GM18526 (cell line): ENCODE results near the gene IGF1.

Source experiments
- POLR2A ChIP-seq: IDR thresholded peaks from 3 replicates; pipeline ENCODE4 v1.6.1; 2011; ENCODE audit not compliant: insufficient read length; ENCODE audit errors: extremely low read depth

Gene IGF1

GRCh38 chr12:102478405-102479098 is 1.8 kb downstream of the IGF1 start:
- TF ChIP-seq POLR2A = no peak

DNA sequence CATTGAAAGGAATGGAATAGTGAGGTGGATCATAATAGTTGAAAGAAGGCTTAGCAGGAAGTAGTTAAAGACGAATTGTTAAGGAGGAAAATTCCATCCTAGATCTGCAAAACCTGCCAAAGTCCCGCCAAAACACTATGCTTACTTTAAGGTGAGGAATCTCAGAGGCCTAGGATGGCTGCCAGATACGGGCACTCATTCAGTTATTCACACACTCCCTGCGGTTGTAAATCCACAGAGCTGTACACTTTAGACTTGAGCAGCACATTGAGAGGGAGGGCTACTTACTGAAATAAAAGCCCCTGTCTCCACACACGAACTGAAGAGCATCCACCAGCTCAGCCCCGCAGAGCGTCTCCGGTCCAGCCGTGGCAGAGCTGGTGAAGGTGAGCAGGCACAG is 5.0 kb downstream of the IGF1 start:
- no peak for TF ChIP-seq POLR2A

- TF ChIP-seq POLR2A = no peak
These were observed 5.8 kb downstream of the IGF1 start for GRCh38 chr12:102474438-102475064.

DNA sequence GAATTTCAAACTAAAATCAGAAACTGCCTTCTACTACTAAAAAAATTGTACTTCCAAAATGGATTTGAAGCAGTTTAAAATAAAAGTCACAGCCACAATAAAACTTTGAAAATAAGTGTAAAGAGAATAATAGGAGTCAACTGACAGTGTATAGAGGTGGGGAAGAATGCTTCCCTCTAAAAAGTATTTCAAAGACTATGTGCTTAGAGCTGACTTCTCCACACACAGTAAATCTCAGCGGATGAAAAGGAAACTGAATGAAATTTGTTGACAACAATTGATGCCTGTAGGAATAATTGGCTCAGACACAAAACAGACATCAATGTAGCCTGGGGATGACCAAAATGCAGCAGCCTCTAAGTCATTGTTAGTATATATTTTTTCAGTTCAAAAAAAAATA is 7.9 kb downstream of the IGF1 start:
- no peak for TF ChIP-seq POLR2A

DNA sequence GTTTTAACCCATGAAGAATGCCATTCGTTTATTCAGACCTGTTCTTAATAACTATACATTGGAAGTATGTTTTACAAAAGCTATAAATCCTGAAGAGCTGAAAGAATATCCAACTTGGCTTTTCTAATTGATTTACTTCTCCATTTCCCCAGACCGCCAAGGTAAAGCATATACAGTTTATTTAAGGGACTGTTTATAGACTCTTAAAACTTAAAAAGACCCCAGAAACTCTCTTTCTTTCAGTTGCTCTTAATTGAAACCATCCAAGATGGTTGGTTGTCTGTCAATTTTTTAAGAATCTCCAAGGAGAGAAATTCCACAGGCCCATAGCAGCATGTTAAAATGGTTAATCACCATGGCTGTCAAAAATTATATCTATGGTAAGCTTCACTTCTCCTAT is 8.8 kb downstream of the IGF1 start:
- TF ChIP-seq POLR2A = no peak

GRCh38 chr12:102470945-102471344 is 9.4 kb downstream of the IGF1 start:
- TF ChIP-seq POLR2A = no peak

DNA sequence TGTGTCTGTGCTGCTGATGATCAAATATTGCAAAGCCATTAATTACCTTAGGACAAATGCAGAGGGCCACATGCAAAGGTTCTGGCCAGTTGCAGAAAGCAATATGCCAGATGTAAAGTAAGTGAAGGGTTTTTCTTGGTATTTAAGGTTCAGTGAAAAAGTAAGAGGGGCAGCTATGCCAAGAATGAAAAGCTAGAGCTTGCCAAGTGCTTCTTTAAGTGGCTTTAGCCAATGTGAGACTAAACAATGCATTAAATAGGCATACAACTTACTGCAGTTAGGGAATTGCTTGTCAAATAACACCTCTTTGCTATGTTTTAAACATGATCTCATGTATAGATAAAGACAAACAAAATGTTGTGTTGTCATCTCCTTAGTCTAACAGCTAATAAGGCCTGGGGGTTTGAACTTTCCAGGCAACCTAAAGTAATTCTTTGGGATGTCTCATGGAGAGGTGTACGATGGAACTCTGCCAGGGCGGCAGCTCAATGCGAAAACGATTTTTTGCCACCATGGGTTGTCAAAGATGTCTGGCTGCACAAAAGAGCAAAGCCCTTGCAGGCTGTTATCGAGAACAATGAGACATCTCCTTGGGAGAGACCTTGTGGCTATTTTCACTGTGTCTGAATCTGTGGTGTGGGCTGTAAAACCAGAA is 12.0 kb downstream of the IGF1 start:
- no peak for TF ChIP-seq POLR2A

DNA sequence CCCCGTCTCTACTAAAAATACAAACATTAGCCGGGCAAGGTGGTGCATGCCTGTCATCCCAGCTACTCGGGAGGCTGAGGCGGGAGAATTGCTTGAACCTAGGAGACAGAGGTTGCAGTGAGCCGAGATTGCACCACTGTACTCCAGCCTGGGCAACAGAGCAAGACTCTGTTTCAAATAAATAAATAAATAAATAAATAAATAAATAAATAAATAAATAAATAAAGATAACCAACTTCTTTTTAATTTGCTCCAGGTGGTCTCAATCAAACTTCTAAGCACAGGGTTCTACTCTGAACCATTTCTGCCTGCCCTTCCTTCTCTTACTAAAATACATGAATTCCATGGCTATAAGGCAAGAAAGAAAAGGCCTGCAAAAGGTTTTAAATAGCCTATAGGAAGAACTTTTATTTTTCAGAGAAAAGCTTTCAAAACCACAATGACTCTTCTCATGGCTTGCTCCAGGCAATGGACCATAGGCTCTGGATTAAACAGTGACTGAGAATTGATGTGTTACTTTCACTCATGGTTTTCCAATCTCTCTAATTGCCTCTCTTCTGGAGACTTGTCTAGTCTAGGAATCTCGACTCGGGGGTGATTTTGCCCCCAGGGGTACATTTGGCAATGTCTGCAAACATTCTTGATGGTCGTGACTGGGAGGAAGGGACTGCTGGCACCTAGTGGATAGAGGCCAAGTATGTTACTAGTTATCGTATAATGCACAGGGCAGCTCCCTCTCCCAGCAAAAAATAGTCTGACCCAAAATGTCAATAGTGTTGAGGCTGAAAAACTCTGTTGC is 14.4 kb downstream of the IGF1 start:
- no peak for TF ChIP-seq POLR2A

GRCh38 chr12:102463659-102464249 is 16.6 kb downstream of the IGF1 start:
- no peak for TF ChIP-seq POLR2A

DNA sequence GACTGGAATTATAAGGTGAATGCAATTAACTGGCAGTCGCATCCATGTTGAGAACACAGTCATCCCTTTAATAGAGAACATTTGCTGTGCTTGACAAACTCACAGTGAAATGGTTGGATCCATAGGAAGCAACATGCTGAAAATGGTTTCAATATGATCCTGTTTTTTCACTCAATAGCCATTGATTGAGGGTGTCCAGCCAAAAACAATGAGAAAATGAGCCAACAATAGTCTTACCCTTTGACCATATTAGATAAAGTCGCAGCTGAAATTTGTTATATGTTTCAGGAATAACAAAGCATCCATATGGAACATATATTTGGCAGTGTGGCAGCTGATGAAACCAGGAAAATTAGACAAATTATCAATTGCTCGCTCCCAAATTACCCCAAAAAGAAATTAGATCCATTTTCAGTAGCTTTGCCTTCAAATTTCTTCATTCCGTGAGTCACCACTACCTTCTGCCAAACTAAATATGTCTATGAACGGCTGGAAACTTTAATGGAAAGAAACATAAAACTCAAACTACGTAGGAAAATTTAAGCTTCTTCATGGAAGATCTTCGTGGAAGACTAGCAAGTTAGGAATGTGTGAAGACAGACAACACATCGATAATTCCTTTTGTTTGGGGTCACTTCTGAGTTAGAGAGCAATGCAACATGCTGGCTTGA is 17.4 kb downstream of the IGF1 start:
- TF ChIP-seq POLR2A = no peak

DNA sequence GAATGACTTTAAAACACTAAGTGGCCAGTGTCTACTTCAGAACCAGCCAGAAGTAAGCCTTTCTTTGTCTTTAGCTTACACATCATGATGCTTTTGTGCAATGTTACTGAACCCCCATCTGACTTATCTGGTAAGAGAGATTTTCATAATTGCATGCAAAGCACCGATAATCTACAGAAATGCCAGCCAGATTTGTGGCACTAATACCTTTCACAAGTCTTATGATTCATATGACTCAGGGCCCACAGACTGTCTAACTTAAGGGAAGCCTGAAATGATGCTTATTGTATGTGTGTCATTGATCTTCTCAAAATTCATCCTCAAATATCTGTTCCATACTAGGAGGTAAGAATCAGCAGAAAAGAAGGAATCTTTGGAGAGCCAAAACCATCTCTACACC is 18.0 kb downstream of the IGF1 start:
- no peak for TF ChIP-seq POLR2A

- TF ChIP-seq POLR2A = no peak
These were observed 18.9 kb downstream of the IGF1 start for GRCh38 chr12:102461501-102461900.

GRCh38 chr12:102459314-102459713 is 21.0 kb downstream of the IGF1 start:
- TF ChIP-seq POLR2A = no peak

DNA sequence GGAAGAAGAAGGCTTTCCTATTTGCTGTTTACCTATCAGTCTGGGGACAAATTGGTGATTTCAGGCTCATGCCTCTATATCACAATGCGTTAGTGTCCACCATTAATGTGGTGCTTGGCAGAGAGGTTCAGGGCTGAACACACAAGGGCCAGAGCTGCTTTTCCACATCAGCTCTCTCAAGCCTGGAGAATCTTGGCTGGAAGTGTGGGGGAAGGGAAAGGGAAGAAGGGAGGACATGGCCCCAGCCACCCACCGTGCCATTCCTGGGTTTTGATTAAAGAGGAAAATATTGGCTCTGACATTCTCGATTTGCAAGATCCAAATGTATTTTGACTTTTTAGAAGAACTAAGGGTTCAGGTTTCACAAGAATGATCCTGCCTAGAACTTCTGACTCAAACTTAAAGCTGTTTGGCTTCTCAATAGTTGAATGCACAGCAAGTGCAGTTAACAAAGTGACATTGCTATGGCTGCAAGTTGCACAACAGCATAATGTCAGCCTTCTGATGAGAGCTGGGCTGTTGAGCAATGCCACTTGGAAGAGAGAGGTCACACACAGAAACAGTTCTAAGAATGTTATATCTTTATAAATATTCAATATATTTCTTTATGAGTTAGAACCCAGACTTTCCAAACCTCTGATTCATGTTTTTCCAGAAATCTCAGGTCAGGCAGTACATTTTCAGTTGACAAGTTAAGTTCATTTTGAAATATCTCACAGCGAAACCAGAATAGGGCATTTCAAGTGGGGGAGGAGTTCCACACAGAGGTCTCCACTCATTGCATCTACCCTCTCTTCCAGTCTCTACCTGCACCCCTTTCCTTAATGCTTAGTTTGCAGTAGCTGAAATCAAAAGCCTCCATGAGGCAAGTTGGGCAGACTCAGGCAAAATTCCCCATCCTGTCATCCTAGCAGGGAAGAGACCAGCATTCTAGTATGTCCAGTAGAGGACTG is 25.3 kb downstream of the IGF1 start:
- no peak for TF ChIP-seq POLR2A
